Measurements from ENCODE around the gene L3MBTL4. TPM values are rescaled to one million over a fixed set of nuclear protein-coding genes. Genes with fewer than 3 reads are reported as not detected.

L3MBTL4 gene
- total RNA-seq, 1 experiment from 2014 or later, result not detected

- ChIA-PET POLR2A (no interaction called here), CTCF (no interaction called here), RAD21 (ENCODE audit: low non-redundant PET in 1 of 2, low total read pairs in 2 of 2, uncharacterized antibody in 2 of 2, unreplicated experiment in 2 of 2) (no interaction called here)
- Histone ChIP-seq H3K27me3 (ENCODE audit: insufficient read depth, low read length) (no peaks in the 10 kb centered on the region), H3K4me2 (ENCODE audit: low read length) (no peak overlapping the region), H3K9me2 (ENCODE audit: insufficient read depth) (no peaks in the 10 kb centered on the region), H3K4me3 (replicated peaks in 1 of 2; ENCODE audit: low read depth in 1 of 2, low read length in 2 of 2) (no peak overlapping the region), H3K9me3 (ENCODE audit: control insufficient read depth in 1 of 2, insufficient read depth in 1 of 2, low read depth in 1 of 2, low read length in 2 of 2) (peaks cover 8 to 16% of the 10 kb centered on the region in 2 experiments; a peak in 2 of 4 replicates), H4K20me1 (ENCODE audit: insufficient read depth) (no peaks in the 10 kb centered on the region), H3K36me3 (ENCODE audit: control insufficient read depth in 1 of 2, insufficient read depth in 2 of 2, low read length in 2 of 2) (no peaks in the 10 kb centered on the region), H3K79me2 (ENCODE audit: insufficient read depth, low read length) (no peaks in the 10 kb centered on the region), H3K9ac (ENCODE audit: low read length) (no peak overlapping the region), H3K4me1 (ENCODE audit: control insufficient read depth in 1 of 2, insufficient read depth in 2 of 2, low read length in 2 of 2) (no peaks in the 10 kb centered on the region), H3K27ac (ENCODE audit: low read depth, low read length) (no peak overlapping the region), H2AFZ (ENCODE audit: low read depth, low read length, poor library complexity, severe bottlenecking) (no peak overlapping the region)
- intact Hi-C loops (cut with micrococcal nuclease), result no loop called here
- TF ChIP-seq SP1 (IDR thresholded peaks at IDR 0.05; ENCODE audit: low read depth) (no peak), ELF1 (IDR thresholded peaks at IDR 0.05; ENCODE audit: borderline replicate concordance, low read depth) (no peak), TCF7L2 (IDR thresholded peaks at IDR 0.05; ENCODE audit: borderline replicate concordance, extremely low read depth, insufficient read depth, insufficient read length) (no peak), POLR2A (IDR thresholded peaks at IDR 0.05; ENCODE audit: borderline replicate concordance, extremely low read depth, insufficient read depth, insufficient read length) (no peak)
- TF ChIP-seq, protein P1, sequence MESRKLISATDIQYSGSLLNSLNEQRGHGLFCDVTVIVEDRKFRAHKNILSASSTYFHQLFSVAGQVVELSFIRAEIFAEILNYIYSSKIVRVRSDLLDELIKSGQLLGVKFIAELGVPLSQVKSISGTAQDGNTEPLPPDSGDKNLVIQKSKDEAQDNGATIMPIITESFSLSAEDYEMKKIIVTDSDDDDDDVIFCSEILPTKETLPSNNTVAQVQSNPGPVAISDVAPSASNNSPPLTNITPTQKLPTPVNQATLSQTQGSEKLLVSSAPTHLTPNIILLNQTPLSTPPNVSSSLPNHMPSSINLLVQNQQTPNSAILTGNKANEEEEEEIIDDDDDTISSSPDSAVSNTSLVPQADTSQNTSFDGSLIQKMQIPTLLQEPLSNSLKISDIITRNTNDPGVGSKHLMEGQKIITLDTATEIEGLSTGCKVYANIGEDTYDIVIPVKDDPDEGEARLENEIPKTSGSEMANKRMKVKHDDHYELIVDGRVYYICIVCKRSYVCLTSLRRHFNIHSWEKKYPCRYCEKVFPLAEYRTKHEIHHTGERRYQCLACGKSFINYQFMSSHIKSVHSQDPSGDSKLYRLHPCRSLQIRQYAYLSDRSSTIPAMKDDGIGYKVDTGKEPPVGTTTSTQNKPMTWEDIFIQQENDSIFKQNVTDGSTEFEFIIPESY (IDR thresholded peaks at IDR 0.05; ENCODE audit: extremely low read depth, insufficient replicate concordance, low read length), result no peak
- DNase-seq (ENCODE audit: low read depth, low spot score) (no peak), ATAC-seq (no peak)
- BruUV-seq (replicated peaks), result no TSS peak
Measured at GRCh38 chr18:5948781-5949180, 465.9 kb downstream of the L3MBTL4 start.

DNA sequence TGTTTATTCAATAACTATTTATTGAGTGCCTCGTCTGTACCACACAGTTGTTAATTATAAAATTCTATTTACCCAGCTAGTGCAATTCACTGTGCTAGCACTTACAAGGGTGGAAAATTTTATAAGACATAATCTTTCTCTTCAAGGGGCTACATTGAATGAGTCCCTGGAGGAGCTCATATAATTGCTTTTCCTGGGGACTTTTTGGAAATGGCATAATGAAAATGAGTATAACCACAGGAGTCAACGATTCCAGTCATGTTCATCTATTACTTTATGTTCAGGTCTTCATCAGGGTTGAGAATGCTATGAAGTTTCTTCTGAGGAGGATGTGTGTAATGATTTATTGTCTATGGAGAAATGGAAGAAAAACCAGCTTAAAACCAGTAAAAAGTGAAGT lies 466.5 kb downstream of the L3MBTL4 start:
- Histone ChIP-seq H3K9me3 (ENCODE audit: control insufficient read depth in 1 of 2, insufficient read depth in 1 of 2, low read depth in 1 of 2, low read length in 2 of 2) (peaks cover 8 to 12% of the 10 kb centered on the region in 2 experiments; a peak in 2 of 4 replicates), H3K9ac (ENCODE audit: low read length) (no peak overlapping the region), H3K9me2 (ENCODE audit: insufficient read depth) (no peaks in the 10 kb centered on the region), H4K20me1 (ENCODE audit: insufficient read depth) (no peaks in the 10 kb centered on the region), H3K27me3 (ENCODE audit: insufficient read depth, low read length) (no peaks in the 10 kb centered on the region), H3K4me2 (ENCODE audit: low read length) (no peak overlapping the region), H3K27ac (ENCODE audit: low read depth, low read length) (no peak overlapping the region), H3K36me3 (ENCODE audit: control insufficient read depth in 1 of 2, insufficient read depth in 2 of 2, low read length in 2 of 2) (no peaks in the 10 kb centered on the region), H2AFZ (ENCODE audit: low read depth, low read length, poor library complexity, severe bottlenecking) (no peak overlapping the region), H3K4me3 (replicated peaks in 1 of 2; ENCODE audit: low read depth in 1 of 2, low read length in 2 of 2) (no peak overlapping the region), H3K79me2 (ENCODE audit: insufficient read depth, low read length) (no peaks in the 10 kb centered on the region), H3K4me1 (ENCODE audit: control insufficient read depth in 1 of 2, insufficient read depth in 2 of 2, low read length in 2 of 2) (no peaks in the 10 kb centered on the region)
- DNase-seq (ENCODE audit: low read depth, low spot score) (no peak), ATAC-seq (no peak)
- RAD21 ChIA-PET (ENCODE audit: low non-redundant PET in 1 of 2, low total read pairs in 2 of 2, uncharacterized antibody in 2 of 2, unreplicated experiment in 2 of 2), result no interaction called here
- TF ChIP-seq EGR1 (IDR thresholded peaks at IDR 0.05; ENCODE audit: low read depth), result no peak
- CTCF ChIA-PET, result no interaction called here
- POLR2A ChIA-PET, result no interaction called here
- intact Hi-C loops (cut with micrococcal nuclease), result no loop called here
- BruUV-seq (replicated peaks), result no TSS peak
